ENCODE measurements around the gene TUFT1. TPM values are rescaled to one million over a fixed set of nuclear protein-coding genes. Genes with fewer than 3 reads are reported as not detected.

Gene TUFT1
- total RNA-seq, 1 experiment from 2014 or later, result 7.9 TPM

- no peak for TF ChIP-seq FOXJ3 (CRISPR knock-in tag; IDR thresholded peaks at IDR 0.05; ENCODE audit: borderline replicate concordance)
- TF ChIP-seq JUN (CRISPR knock-in tag; IDR thresholded peaks at IDR 0.05), result no peak
- TF ChIP-seq FOXK1 (CRISPR knock-in tag; IDR thresholded peaks at IDR 0.05), result peak; percentile 75
- TF ChIP-seq TEAD1 (CRISPR knock-in tag; IDR thresholded peaks at IDR 0.05), result peak; percentile 60
- TF ChIP-seq, protein P1, sequence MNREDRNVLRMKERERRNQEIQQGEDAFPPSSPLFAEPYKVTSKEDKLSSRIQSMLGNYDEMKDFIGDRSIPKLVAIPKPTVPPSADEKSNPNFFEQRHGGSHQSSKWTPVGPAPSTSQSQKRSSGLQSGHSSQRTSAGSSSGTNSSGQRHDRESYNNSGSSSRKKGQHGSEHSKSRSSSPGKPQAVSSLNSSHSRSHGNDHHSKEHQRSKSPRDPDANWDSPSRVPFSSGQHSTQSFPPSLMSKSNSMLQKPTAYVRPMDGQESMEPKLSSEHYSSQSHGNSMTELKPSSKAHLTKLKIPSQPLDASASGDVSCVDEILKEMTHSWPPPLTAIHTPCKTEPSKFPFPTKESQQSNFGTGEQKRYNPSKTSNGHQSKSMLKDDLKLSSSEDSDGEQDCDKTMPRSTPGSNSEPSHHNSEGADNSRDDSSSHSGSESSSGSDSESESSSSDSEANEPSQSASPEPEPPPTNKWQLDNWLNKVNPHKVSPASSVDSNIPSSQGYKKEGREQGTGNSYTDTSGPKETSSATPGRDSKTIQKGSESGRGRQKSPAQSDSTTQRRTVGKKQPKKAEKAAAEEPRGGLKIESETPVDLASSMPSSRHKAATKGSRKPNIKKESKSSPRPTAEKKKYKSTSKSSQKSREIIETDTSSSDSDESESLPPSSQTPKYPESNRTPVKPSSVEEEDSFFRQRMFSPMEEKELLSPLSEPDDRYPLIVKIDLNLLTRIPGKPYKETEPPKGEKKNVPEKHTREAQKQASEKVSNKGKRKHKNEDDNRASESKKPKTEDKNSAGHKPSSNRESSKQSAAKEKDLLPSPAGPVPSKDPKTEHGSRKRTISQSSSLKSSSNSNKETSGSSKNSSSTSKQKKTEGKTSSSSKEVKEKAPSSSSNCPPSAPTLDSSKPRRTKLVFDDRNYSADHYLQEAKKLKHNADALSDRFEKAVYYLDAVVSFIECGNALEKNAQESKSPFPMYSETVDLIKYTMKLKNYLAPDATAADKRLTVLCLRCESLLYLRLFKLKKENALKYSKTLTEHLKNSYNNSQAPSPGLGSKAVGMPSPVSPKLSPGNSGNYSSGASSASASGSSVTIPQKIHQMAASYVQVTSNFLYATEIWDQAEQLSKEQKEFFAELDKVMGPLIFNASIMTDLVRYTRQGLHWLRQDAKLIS (CRISPR knock-in tag; IDR thresholded peaks at IDR 0.05; ENCODE audit: borderline replicate concordance), result no peak
- TF ChIP-seq, protein P2, sequence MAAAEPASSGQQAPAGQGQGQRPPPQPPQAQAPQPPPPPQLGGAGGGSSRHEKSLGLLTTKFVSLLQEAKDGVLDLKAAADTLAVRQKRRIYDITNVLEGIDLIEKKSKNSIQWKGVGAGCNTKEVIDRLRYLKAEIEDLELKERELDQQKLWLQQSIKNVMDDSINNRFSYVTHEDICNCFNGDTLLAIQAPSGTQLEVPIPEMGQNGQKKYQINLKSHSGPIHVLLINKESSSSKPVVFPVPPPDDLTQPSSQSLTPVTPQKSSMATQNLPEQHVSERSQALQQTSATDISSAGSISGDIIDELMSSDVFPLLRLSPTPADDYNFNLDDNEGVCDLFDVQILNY (CRISPR knock-in tag; IDR thresholded peaks at IDR 0.05), result peak; percentile 88
- no peak for TF ChIP-seq CDX4 (CRISPR knock-in tag; IDR thresholded peaks at IDR 0.05; ENCODE audit: borderline replicate concordance)
- TF ChIP-seq TEAD4 (CRISPR knock-in tag; IDR thresholded peaks at IDR 0.05), result peak; percentile 62
- TF ChIP-seq TP53 (CRISPR knock-in tag; IDR thresholded peaks at IDR 0.05), result no peak
- TF ChIP-seq NR1H2 (CRISPR knock-in tag; IDR thresholded peaks at IDR 0.05), result no peak
- no peak for TF ChIP-seq OVOL2 (CRISPR knock-in tag; IDR thresholded peaks at IDR 0.05; ENCODE audit: borderline replicate concordance)
- no peak for TF ChIP-seq HMGA2 (CRISPR knock-in tag; IDR thresholded peaks at IDR 0.05)
- TF ChIP-seq EMX1 (CRISPR knock-in tag; IDR thresholded peaks at IDR 0.05), result no peak
- no peak for TF ChIP-seq ZMAT4 (CRISPR knock-in tag; IDR thresholded peaks at IDR 0.05)
- TF ChIP-seq, protein P3, sequence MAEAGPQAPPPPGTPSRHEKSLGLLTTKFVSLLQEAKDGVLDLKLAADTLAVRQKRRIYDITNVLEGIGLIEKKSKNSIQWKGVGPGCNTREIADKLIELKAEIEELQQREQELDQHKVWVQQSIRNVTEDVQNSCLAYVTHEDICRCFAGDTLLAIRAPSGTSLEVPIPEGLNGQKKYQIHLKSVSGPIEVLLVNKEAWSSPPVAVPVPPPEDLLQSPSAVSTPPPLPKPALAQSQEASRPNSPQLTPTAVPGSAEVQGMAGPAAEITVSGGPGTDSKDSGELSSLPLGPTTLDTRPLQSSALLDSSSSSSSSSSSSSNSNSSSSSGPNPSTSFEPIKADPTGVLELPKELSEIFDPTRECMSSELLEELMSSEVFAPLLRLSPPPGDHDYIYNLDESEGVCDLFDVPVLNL (CRISPR knock-in tag; IDR thresholded peaks at IDR 0.05; ENCODE audit: borderline replicate concordance, low read depth), result no peak
- no peak for TF ChIP-seq ZNF396 (CRISPR knock-in tag; IDR thresholded peaks at IDR 0.05; ENCODE audit: borderline replicate concordance)
- TF ChIP-seq, protein P4, sequence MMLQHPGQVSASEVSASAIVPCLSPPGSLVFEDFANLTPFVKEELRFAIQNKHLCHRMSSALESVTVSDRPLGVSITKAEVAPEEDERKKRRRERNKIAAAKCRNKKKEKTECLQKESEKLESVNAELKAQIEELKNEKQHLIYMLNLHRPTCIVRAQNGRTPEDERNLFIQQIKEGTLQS (CRISPR knock-in tag; conservative IDR thresholded peaks at IDR 0.05), result no peak
- no peak for TF ChIP-seq CREB1 (CRISPR knock-in tag; IDR thresholded peaks at IDR 0.05)
- no peak for TF ChIP-seq CBFB (CRISPR knock-in tag; IDR thresholded peaks at IDR 0.05; ENCODE audit: low read depth)
- no peak for TF ChIP-seq SOX15 (CRISPR knock-in tag; IDR thresholded peaks at IDR 0.05)
- TF ChIP-seq E2F1 (CRISPR knock-in tag; IDR thresholded peaks at IDR 0.05), result no peak
- no peak for TF ChIP-seq AR (CRISPR knock-in tag; IDR thresholded peaks at IDR 0.05)
- TF ChIP-seq RORB (CRISPR knock-in tag; IDR thresholded peaks at IDR 0.05), result no peak
- TF ChIP-seq ATF1 (CRISPR knock-in tag; IDR thresholded peaks at IDR 0.05), result no peak
- 0 out of 2 replicates have a peak, but pooled peaks have one; percentile 22 for TF ChIP-seq ZNF263 (CRISPR knock-in tag; IDR thresholded peaks at IDR 0.05; ENCODE audit: low read depth)
- TF ChIP-seq ZNF425 (CRISPR knock-in tag; conservative IDR thresholded peaks at IDR 0.05), result no peak
These were observed 71.9 kb downstream of the TUFT1 start, which contains the start of gene SNX27 (continued) for GRCh38 chr1:151611832-151612500.

Data from WTC11 (cell line).